ENCODE results near the gene PRKN.

DNA sequence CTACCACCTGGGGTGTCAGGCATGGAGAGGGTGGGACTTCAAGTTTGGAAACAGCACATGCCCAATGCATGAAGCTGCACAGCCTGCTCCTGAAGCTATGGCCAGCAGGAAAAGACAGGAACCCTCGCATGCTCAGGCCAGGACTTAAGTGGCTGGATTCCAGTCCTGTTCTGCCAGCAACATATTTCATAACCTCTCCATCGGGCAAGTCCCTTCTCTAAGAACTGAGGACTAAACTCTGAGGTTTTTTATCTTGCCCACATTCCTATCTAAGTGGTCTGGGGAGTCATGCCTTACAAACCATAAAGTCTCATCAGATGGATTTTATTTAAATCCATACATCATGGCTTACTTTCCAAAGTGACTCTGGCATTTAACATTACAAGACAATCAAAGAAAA is 1426.2 kb downstream of the PRKN start:
- TF ChIP-seq POLR2A (IDR thresholded peaks at IDR 0.05): no peak
- no peak for TF ChIP-seq CTCF (IDR thresholded peaks at IDR 0.05)
